HL-60/S4 (cell line): ENCODE results near the gene FBLL1.
"Not testable (repeated sequence)": the region's sequence is repeated elsewhere in the genome, so short reads cannot be mapped to it uniquely, and the experiment has no call there.

Source experiments
- in situ Hi-C: fragments of 300-500 bp; cut with MboI; formaldehyde crosslinking; loops from 2 replicates; pipeline ENCODE4 v1.14.3; 2022; ENCODE audit warnings: low sequenced_read_pairs

FBLL1 gene

DNA sequence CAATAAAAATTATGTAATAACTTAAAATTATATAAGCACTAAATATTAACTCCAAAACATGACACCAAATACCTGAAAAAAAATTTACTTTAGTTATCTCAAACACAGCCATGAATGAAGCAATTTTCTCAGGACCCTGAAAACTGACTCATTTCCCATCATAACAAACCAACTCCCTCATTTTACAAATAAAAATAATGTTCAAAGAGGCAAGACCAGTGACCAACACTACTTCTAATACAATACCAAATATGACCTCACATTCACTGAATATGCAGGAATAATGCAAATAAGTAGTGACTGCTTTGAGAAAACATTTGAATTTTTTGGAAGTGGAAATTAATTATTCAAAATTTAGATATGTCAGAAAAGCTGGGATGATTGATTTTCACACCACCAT is 21.6 kb downstream of the FBLL1 start:
- in situ Hi-C loops = no loop called here

DNA sequence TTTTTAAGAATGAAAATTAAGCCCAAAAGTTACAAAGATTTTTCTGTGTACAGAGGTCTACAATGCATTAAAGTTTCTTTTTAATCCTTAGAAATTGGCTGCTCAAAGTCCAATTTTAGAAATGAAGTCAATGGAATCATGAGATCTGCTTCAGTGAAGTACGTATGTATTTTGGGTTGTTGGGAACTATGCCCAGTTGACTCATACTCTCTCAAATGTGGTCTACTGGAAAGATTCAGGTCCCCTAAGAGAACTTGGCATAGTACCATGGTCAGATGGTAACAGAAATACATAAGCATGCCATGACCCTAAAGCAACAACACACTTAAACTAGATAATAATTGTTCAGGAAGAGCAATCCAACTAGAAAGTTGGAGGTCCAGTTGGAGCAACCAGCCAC is 23.0 kb downstream of the FBLL1 start:
- in situ Hi-C loops = no loop called here

DNA sequence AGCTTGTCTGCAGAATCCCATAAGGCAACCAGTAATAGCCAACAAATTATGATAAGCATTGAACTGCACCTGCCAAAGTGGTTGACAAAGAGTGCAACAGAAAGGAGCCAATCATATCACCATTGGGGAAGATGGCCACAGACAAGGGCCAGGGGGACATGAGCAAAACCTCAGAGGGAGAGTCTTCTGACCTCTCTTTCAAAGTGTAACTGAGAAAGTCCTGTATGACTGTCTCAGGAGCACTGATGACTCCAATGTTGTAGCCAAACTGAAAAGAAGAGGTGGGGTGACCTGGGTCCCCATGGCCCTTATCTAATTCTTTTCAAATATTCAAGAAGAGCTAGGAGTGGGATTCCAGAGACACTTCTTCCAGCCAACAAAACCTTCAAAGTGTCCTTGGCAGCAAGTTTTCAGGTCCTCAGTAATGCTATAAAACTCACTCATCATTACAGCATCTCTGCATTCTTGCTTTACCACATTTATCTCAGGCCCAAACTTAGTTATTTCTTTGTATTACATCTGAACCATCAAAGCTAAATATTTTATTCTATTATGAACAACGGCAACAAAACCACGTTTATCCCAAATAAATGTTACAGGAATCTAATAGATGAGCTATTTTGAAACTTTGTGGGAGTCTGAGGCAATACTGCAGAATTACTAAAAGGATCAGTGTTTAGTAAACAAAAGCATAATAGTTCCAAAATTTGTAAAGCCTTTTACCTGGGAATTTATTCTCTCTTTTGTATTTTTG is 24.4 kb downstream of the FBLL1 start:
- in situ Hi-C loops = no loop called here

GRCh38 chr5:168557389-168557788 is 28.3 kb downstream of the FBLL1 start:
- in situ Hi-C loops = no loop called here

GRCh38 chr5:168562279-168562678 is 33.2 kb downstream of the FBLL1 start:
- in situ Hi-C loops = no loop called here

GRCh38 chr5:168563959-168564358 is 34.9 kb downstream of the FBLL1 start:
- in situ Hi-C loops = no loop called here

GRCh38 chr5:168568738-168569137 is 39.6 kb downstream of the FBLL1 start:
- in situ Hi-C loops = no loop called here

DNA sequence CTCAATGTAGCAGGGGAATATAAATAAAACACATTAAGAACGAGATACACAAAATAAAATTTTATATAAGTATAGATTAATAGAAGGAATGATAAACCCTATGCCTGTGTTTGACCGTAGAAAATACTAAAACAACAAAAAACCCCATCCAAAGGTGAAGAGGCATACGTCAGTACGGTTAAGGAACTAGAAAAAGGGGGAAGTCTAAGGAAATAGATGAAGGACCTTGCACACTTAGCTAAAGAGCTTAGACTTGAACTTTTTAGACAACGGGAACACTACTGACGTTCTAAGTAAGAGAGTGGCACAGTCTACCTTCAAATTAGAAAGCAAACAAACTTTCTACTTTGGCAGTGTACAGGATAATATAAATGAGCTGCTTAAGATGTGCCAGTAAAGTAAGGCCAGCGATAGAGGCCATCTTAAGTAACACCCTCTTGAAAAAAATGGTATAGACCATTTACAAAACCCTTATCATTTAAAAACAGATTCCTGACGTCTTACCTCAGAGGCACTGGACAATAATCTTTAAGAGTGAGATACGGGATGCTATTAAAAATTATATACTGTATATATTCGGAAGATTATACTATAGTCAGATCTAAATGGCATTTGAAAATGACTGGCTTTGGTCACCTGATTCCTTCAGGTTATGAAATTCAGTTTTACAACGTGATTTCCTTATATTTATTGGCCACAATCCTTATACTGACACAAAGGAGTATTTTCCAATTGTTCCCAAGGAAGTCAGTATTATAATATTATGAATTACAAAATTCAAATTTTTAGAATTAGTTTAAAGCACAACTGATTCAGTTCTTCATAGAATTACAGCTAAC is 41.6 kb downstream of the FBLL1 start:
- in situ Hi-C loops = no loop called here

GRCh38 chr5:168573663-168574062 is 44.6 kb downstream of the FBLL1 start:
- in situ Hi-C loops = not testable (repeated sequence)

GRCh38 chr5:168574156-168574555 is 45.1 kb downstream of the FBLL1 start:
- in situ Hi-C loops = not testable (repeated sequence)

GRCh38 chr5:168575391-168576372 is 46.6 kb downstream of the FBLL1 start:
- in situ Hi-C loops = no loop called here

DNA sequence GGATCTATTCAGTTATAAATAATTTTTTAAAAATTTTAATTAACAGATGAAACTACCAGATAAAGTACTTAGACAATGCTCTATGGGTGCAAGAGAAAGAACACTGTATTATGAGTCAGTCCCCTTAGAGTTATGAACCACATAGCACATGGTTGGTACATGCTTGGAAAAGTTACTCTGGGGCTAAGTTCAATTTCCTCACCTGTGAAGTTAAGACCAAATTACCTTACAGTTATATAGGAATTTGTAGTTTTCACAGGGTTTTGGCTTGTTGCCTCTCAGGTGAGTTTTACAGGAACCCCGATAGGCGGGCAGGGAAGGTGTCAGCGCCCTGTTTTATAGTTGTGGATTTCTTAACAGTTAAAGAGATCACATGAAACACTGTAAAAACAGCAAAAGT is 48.9 kb downstream of the FBLL1 start:
- in situ Hi-C loops = no loop called here

- in situ Hi-C loops = no loop called here
These were observed 49.7 kb downstream of the FBLL1 start, which contains the start of gene PANK3 for GRCh38 chr5:168578538-168579487. PANK3 (minus strand) TSS chr5:168579368; CDS start chr5:168579283, 85 bp downstream.

GRCh38 chr5:168579488-168580226 is 50.6 kb downstream of the FBLL1 start:
- in situ Hi-C loops = no loop called here

DNA sequence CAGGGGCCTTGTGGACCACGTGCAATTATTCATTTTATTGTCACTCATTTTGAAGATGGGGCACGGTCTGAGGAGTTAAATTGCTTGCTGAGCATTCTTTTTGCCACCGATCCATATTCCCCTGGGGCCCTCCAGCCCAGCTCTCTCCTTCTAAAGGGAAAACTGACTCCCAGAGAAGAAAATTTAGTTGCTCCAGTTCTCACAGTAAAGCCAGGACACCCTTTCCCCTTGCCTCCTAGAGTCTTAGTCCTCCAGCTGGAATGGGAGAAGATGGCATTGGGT is 51.1 kb downstream of the FBLL1 start:
- in situ Hi-C loops = no loop called here
